Ovary (tissue), 3 donors: ENCODE results near the gene ABCF2.

ENCODE experiments used
- CTCF ChIP-seq, 3 donors: fragments of 450-650 bp in 2 of 3; fragments of 200-600 bp in 1 of 3; IDR thresholded peaks; one replicate each; pipeline versions ENCODE4 v1.5.1 to v1.8.0; 2016 to 2022; ENCODE audit warnings: antibody characterized with exemption in 3 of 3, mild to moderate bottlenecking in 1 of 3
- EP300 ChIP-seq: sonication (generic); formaldehyde crosslinking; IDR thresholded peaks from one replicate; pipeline ENCODE4 v1.6.1; 2017; ENCODE audit warnings: antibody characterized with exemption
- POLR2A ChIP-seq: fragments of 450-650 bp; IDR thresholded peaks from one replicate; pipeline ENCODE4 v1.6.1; 2017; ENCODE audit warnings: antibody characterized with exemption, mild to moderate bottlenecking, moderate library complexity
- donor health status: DM: no; HTN: no; CAD: no.

- TF ChIP-seq CTCF (IDR thresholded peaks at IDR 0.05) (no peak), POLR2A (no peak), EP300 (no peak)
Measured at GRCh38 chr7:151249034-151249731, 22.2 kb upstream of the ABCF2 start.
